ENCODE results near the gene XRCC3.

XRCC3 gene

DNA sequence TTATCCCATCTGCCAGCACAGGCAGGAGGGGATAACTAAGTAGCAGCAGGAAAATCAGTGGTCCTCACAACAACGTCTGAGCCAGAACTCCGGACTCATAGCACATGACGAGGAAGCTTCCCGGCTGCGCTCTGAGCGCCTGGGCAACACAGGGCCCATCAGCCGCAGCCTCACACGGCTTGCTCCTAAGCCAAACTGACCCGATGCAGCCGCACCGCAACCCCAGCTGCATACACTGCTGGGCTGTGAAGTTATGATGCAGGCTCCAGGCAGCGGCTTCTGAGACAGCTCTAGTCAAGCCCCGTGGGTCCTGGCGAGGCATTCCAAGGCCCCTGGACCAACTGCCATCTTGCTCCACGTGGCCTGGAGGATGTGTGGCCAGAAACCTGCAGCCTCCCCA, 28.4 kb upstream of the XRCC3 start:
- TF ChIP-seq CTCF (IDR thresholded peaks at IDR 0.05; ENCODE audit: low read depth, low read length), result no peak
- no peak overlapping the region for H3K4me3 ChIP-seq (replicated peaks in 1 of 2; ENCODE audit: low read depth in 2 of 2, low read length in 2 of 2)
- DNase-seq (ENCODE audit: low read depth in 2 of 2), result no peak

DNA sequence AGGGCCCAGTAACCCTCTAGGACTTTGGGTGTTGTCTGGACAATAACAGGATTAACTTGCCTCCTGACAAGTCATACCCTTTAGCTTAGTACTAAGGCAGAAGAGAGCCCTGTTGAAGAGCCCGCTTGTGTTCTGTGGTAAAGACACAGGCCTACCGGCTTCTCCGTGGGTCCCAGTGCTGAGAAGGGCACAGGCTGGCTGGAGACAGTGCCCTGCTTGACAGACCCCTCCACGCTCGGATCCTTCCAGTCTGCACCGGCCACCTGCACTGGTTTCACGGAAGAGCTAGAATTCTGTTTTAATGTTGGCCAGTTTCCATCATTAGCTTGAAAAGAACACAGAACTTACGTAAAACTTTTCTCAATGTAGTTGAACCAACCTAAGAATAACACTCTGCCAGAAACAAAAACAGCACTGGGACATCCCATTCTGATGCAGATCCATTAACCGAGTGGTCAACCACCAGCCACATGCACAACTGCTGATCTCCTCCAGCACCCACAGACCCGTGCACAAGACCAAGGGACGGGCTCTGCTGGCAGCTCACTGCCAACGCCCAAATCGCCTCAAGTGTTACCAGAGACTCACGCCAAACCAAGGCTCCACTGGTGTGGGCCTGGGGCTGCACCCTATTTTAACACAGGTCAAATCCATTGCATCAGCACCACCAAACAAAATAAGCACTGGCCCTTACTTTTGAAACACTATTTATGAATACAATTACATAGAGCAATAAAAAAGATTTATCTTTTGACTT, 27.4 kb upstream of the XRCC3 start:
- DNase-seq (ENCODE audit: low read depth in 2 of 2), result no peak
- H3K4me3 ChIP-seq (replicated peaks in 1 of 2; ENCODE audit: low read depth in 2 of 2, low read length in 2 of 2), result no peak overlapping the region
- TF ChIP-seq CTCF (IDR thresholded peaks at IDR 0.05; ENCODE audit: low read depth, low read length), result no peak

- no peak for TF ChIP-seq CTCF (IDR thresholded peaks at IDR 0.05; ENCODE audit: low read depth, low read length)
- no peak overlapping the region for H3K4me3 ChIP-seq (replicated peaks in 1 of 2; ENCODE audit: low read depth in 2 of 2, low read length in 2 of 2)
- no peak for DNase-seq (ENCODE audit: low read depth in 2 of 2)
Measured at GRCh38 chr14:103741876-103742275, 26.6 kb upstream of the XRCC3 start.

GRCh38 chr14:103740991-103741689, 25.9 kb upstream of the XRCC3 start:
- peak; percentile 44 to 57 for DNase-seq (ENCODE audit: low read depth in 2 of 2)
- TF ChIP-seq CTCF (IDR thresholded peaks at IDR 0.05; ENCODE audit: low read depth, low read length), result no peak

GRCh38 chr14:103739793-103740501, 24.7 kb upstream of the XRCC3 start:
- H3K4me3 ChIP-seq (replicated peaks in 1 of 2; ENCODE audit: low read depth in 2 of 2, low read length in 2 of 2), result no peak overlapping the region
- no peak for DNase-seq (ENCODE audit: low read depth in 2 of 2)
- no peak for TF ChIP-seq CTCF (IDR thresholded peaks at IDR 0.05; ENCODE audit: low read depth, low read length)

More at GRCh38 chr14:103740991-103741689, 25.9 kb upstream of the XRCC3 start:
- no peak overlapping the region for H3K4me3 ChIP-seq (replicated peaks in 1 of 2; ENCODE audit: low read depth in 2 of 2, low read length in 2 of 2)

DNA sequence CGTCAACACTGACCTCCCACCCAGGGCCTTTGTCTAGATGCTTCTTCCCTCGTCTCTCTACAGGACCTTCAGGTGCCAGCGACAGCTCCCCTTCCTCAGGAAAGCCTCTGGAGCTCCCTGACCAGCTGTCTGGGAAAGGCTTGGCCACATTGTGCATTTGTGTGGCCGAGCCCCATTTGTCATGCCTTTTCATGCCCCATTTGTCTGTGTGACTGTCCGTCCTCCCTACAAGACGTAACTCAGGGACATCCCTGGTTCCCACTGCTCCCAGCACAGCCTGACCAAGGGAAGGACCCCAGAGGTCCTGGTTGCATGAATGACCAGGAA, 24.2 kb upstream of the XRCC3 start:
- DNase-seq (ENCODE audit: low read depth in 2 of 2), result no peak
- no peak overlapping the region for H3K4me3 ChIP-seq (replicated peaks in 1 of 2; ENCODE audit: low read depth in 2 of 2, low read length in 2 of 2)
- TF ChIP-seq CTCF (IDR thresholded peaks at IDR 0.05; ENCODE audit: low read depth, low read length), result no peak

Measured in cardiac fibroblast (primary cell).